Activated CD8-positive, alpha-beta memory T cell treated with anti-CD3 and anti-CD28 coated beads, Interleukin-2, amount 50 U/mL, for 1 hour (primary cell): ENCODE results near the gene NOTUM.

Experiments used
- DNase-seq: peaks from one replicate; pipeline ENCODE4 v3.0.0-alpha.2; 2020; ENCODE audit errors: extremely low read depth

NOTUM gene

DNA sequence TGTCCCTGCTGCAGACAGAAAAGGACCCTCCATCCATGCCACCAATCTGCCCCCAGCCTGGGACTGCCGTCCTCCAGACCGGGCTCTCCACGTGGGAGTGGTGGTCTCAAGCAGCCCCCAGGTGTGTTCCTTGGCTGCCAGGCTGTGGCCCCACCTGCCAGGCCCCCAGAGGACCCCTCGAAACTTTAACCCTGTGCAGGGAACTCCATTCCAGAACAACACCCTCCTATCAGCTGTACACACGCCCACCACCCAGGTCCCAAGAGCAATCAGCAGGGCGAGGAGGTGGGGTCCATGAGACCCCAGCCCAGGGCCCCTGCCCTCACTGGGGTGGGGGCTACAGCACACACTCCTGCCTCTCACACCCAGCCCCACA lies 25.3 kb downstream of the NOTUM start:
- DNase-seq: no peak

DNA sequence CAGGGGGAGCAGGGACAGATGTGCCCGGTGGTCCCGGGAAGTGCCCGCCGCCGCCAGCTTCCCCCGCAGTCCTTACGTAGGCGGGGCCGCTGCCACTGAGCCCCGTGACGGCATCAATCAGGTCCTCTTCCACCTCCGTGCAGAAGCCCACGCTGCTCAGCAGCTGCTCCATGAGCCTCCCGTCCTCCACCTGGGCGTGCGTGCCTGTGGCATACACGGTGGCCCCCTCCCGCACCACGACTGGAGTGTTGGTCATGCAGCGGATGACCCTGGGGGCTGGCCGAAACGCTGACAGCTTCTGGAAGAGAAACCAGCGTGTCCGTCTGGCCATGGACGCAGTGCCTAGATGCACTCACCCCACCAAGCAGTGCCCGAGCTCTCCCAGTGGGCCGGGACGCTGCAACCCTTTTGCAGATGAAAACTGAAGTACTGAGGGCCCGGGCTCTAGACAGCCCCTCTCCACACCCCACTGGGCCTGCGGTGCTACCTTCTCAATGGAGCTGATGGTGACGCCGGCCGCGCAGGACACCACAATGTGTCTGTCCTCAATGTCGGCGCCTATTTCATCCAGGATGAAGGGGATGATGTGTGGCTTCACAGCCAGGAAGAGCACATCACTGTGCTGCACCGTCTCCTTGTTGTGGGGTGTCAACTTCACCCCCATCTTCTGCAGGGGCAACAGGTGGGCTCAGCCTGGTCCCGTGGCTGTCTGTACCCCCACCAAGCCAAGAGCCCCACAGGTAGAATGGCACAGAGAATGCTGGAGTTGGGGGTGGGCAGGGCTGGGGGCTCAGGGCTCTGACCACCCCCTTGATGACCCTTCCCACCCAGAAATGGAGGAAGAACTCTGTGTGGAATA lies 25.9 kb downstream of the NOTUM start:
- DNase-seq: no peak

DNA sequence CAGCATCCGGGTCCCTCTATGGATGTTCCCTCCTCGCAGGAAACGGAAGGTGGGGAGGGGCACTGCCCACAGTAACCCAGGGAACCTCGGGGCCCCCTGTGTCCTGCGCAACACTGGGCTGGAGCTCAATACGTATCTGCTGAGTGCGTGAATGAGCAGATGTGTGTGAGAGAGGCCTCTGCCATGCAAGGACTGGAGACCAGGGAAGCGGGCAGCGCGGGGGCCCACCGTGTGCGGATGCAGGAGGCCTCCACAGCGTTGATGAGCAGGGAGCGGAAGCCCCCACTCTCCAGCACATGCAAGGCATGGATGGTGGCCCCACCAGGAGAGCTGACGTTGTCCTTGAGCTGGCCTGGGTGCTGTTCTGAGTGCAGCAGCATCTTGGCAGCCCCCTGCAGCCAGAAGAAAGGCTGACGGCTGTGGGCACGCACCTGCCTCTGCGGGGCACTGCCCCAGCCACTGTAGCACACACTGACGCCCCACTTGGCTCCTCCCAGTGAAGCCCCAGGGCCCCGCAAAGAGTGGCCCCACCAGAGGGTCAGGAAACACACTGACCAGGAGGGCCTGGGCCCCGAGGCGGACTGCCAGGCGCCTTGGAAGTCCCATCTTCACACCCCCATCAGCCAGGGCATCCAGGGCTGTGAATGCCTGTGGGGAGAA lies 26.8 kb downstream of the NOTUM start:
- no peak for DNase-seq

DNA sequence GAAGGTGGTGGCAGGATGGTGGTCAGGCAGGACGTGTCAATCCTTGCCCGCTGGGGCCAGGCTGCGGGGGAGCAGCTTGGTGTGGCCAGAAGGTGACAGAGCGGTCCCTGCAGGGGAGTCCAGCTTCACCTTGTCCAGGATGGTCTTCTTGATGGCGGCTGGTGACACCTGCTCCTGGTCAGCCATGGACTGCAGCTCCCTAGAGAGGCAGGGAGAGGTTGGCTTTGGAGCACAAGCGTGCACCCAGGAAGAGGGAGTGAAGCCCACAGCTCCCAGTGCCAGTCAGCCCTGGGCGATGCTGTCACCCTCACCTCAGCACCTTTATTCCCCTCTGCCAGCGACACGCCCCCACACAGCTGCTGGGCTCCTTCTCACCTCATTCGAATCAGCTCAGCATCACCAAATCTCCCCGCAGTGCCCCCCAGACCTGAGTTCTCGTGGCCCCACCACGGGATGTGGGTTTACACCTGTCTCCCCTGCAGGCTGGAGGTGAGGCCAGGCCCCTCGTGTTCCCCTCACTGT lies 27.7 kb downstream of the NOTUM start:
- no peak for DNase-seq

DNA sequence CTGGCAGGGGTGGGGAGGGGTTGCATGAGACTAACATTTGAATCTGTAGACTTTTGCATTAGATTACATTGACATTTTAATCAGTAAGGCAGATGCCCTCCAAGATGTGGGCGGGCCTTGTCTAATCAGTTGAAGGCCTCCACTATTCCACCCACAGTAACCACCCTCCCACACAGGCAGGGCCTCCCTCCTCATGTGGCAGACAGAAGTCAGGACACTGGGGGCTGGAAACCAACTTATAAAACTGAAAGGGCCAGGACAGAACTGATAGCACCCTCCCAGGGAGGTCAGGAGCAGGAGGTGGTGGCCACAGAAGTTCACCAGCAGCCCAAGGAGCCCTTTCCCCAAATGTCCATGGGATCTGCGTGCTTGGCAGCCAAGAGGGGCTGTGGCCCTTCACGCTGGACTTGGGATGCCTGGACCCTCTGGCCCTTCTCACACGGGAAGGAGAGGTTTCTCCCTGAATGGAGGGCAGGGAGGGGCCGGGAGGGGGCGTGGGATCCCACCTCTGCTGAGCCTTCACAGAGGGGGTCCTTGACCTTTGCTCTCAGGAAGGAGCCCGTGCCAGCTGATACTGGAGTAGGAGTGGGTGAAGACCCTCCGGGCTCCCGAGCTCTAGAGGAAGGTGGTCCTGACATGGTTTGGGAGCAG lies 28.5 kb downstream of the NOTUM start:
- DNase-seq: no peak

DNA sequence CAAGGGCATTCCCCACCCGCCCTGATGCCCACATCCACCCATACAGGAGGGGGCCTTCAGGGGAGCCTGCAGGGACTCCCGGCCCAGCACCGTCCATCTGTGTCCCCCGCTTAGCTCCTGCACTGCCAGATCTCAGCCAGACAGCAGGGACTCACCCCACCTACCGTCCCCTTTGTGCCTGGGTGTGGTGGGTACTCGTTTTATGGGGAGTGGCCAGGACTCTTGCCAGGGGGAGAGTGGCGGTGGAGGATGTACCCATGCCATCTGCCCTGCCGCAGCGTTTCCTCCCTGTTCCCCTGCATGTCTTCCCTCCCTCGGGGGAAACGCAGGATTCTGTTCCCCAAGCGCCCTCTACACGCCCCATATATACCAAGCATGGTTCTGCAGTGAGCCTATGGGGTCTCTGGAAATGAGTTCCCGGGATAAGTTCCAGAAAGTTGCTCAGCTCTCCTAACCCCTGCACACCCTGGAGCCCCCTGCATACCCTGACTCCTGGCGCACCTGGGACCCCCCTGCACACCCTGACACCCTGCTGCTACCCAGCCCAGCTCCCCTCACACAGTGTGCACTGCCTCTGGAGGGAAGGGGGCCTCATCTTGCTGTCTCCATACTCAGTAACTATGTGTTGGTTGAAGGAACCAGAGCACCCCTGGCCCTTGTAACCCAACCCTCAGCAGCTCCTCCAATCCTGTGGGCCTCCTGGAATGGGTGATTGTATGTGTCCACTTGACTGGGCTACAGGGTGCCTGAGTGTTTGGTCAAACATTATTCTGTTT lies 29.2 kb downstream of the NOTUM start:
- no peak for DNase-seq

DNA sequence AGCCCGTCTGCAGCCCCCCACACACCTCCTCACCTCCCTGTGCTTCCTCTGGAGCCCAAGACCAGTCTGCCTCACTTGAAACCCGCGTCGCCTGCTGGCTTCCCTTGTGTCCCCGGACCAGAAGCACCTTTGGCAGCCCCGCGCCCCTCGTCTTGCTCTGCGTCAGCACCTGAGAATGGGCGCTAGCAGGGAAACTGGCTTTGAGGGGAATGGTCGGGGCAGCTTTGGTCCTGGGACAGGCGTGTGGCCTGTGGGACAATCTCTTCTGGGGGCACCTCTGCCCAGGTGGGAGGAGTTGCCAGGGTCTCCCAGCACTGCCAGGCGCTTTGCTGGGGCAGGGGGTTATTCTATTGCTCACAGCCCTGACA lies 29.8 kb downstream of the NOTUM start:
- DNase-seq: no peak

DNA sequence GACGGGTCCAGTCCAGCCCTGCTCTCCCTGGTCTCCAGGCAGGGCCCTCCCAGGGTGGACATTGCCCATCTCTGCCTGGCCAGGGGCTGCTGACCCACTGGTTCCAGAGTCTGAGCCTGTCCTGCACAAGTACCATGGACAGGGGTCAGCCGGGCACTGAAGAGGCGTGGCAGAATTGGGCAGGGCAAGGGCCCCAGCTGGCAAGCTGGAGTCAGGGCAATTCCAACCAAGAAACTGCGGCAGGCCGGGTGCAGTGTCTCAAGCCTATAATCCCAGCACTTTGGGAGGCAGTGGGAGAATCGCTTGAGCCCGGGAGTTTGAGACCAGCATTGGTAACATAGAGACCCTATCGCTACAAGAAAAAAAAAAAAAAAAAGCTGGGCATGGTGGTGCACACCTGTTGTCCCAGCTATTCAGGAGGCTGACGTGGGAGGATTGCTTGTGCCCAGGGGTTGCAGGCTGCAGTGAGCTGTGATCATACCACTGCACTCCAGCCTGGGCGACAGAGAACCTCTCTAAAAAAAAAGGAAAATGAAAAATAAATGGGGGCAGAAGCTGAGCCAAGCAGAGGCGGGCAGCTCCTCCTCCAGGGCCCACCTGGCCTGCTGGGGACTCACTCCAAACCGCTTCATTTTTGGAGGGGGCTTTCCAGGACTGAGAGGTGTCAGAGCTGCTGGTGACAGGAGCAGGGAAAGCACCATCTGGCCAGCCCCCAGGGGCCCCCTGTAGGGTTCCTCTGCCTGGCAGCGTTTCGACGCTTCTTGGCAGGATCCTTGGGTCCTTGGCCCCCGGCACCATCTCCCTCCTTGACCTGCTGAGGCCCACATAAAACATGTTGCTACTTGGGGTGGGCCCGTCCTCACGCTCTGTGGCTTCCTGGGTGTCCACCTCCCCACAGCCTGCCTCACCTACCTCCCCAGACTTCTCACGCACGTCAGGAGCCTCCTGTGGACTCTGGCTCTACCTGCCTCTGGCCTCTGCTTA lies 30.6 kb downstream of the NOTUM start:
- no peak for DNase-seq

DNA sequence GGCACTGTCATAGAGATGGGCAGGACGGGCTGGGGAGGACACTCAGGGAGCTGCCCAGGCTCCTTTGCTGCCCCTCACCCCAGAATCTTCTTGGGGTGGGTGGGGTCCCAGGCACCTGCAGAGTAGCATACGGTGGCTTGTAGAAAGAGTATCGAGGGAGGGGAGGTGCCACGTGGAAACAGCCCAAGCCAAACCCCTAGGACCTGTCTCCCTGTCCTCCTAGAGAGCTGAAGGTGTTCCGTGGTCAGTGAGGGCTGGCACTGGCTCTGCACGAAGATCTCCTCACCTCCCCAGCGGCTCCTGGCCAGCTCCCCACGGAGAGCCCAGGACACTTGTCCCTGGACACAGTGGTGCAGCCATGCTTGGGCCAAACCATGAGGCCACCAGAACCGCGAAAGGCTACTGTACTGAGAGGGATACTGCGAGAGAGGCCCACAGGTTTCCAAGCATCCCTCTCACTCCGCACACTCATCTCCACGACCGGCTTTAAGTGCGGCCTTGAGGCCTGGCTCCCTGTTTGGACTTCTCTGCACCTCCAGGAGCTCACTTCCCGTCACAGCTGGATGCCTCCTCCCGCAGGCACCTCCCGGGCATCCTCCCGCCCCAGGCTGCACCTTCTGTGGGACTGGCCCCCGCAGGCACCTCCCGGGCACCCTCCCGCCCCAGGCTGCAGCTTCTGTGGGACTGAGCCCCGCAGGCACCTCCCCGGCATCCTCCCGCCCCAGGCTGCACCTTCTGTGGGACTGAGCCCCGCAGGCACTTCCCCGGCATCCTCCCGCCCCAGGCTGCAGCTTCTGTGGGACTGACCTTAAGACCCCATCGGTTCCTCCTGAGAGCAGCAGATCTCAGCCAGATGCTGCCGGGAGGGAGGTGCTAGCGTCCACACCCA lies 31.5 kb downstream of the NOTUM start:
- no peak for DNase-seq

DNA sequence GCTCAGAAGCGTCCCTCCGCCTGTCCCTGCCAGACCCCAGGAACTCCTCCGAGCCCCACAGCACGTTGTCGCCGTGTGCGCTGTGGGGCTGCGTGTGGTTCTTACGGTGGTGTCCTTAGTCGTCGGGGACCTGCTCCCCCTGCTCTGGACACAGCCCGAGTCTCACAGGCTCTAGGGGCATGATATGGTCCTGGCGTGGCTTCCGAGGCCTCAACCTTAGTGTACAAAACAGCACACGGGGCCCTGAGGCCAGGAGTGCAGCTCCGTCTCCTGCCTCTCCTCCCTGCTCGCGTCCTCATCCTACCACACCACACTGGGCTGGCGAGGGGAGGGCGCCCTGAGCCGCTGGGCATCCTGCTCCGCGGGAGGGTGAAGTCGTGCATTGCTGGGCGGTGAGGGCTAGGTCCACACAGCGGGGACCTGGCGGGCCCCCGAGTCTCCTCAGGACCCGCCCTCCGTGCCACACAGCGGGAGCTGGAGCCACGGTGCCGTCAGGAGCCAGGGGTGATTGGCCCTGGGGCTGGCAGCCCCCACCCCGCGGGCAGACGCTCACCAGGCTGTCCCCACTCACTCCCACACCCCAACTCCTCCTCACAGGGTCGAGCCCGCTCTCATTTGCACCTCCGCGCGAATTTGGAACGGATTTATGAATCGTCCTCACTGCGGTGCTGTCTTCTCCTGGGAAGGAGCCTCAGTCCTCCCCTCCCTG lies 32.3 kb downstream of the NOTUM start:
- no peak for DNase-seq

DNA sequence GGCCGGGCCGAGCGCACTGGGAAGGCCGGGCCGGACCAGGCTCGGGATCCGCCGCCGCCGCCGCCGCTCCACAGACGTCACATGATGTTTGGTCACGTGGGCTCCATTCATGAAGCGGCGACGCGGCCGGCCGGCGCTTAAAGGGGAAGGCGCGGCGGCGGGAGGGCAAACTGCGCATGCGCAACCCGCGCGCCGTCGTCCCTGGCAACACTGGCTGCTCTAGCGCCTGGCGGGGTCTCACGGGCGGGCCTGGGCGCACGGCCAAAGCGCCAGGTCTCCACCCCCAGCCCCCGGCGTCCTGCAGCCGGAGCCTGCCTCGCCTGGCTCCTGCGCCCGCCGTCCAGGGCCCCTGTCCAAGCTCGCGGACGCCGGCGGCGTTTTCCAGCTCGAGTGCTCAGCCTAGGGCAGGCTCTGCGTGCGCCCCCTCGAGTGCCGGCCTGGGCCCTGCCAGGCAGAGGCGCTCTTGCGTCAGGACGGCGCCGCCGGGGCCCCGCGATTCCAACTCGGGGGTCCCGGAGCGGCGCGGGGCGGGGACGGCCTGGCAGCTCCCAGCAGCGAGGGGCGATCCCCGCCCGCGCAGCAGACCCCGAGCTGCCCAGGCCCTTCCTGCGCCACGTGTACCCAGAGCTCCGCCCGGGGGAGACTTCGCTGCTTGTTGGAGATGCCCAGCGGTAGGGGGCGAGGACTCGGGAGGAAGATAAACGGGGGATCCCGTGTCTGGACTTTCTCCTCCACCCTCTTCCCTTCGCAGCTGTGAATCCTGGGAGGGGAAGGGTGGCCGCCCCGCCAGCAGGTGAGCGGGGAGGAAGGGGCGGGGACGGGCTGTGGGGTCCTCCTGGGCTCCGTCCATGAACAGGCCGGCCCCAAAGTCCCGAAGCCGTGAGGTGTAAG lies 33.1 kb downstream of the NOTUM start, which contains the start of gene MAFG:
TSS of gene MAFG (minus strand) at position 83 of the 891 bp plus-strand sequence. CDS start 4,550 bp downstream, outside the sequence.
- peak; percentile 69 for DNase-seq

DNA sequence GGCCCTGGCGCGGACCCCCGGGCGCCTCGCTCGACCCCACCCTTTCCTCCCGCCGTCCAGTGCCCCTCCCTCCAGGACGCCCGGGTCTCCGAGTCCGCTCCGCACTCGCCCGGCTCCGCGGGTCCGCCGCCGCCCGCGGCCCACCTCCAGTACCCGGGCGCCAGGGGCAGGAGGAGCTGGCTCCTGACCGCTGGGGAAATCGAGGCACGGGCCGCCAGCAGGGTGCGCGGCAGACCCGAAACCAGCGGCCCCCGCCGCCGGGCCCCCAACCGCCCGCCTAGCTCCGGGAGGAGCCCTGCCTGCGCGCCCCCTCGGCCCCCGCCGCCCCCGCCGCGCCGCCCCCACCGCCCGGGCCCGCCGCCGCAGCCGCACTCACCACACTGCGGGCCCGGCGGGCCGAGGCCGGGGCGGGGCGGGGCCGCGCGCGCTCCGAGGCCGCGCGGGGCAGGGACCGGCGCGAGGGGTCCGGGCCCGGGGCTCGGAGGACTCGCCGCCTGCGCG lies 33.8 kb downstream of the NOTUM start:
- no peak for DNase-seq

DNA sequence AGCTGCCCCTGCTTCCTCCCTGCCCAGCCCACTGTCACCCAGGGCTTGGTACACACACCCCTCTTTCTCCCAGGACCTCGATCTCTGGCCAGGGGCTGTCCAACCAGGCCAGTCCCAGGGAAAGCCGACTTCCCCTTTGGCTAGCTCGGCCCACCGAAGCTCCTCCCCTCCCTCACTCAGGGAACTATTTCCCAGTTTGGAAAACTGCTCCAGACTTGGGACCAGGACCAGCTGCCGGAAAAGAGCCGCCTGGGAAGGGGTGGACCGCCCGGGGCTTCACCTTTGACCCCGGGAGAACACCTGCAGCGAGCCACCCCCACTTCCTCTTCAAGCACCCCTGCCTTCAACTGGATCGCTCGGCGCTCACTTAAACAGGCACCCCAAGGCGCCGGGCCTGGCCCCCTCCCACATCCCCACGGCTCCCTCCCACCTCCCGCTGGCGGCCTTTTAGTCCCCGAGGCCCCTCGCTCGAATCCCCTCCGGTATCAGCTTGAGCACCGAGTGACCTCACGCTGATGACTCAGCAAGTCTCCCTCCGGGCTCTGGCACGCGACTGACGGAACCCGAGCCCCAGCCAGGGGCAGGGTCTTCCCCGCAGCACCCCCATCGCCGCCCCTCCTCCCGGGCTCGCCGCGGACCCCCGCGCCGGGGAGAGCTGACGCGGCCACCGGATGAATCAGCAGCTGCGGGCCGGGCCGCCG lies 34.4 kb downstream of the NOTUM start:
- DNase-seq: no peak

DNA sequence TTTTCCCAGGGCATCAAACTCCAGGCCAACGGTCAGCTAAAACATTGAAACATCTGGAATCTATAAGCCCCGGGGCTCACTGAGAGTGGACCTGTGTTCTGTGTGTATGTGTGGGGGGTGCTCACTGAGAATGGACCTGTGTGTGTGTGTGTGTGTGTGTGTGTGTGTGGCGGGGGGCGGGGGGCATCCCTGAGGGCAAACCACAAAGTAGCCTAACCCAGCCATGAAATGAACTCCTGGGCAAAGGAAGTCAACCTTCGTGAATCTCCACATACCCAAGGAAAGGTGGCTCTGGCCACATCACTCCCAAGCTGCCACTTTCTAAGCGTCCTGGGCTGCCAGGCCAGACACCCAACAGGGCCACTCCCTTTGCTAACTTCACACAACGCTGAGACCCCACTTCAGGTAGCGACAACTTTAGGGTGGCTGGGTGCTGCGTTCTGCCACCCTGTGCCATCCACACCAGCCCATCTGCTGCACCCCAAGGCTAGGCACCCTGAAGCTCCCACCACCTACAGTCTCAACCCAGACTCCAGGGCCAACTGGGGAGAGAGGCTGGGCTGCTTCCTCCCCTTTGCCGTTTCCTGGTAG lies 35.0 kb downstream of the NOTUM start:
- no peak for DNase-seq

DNA sequence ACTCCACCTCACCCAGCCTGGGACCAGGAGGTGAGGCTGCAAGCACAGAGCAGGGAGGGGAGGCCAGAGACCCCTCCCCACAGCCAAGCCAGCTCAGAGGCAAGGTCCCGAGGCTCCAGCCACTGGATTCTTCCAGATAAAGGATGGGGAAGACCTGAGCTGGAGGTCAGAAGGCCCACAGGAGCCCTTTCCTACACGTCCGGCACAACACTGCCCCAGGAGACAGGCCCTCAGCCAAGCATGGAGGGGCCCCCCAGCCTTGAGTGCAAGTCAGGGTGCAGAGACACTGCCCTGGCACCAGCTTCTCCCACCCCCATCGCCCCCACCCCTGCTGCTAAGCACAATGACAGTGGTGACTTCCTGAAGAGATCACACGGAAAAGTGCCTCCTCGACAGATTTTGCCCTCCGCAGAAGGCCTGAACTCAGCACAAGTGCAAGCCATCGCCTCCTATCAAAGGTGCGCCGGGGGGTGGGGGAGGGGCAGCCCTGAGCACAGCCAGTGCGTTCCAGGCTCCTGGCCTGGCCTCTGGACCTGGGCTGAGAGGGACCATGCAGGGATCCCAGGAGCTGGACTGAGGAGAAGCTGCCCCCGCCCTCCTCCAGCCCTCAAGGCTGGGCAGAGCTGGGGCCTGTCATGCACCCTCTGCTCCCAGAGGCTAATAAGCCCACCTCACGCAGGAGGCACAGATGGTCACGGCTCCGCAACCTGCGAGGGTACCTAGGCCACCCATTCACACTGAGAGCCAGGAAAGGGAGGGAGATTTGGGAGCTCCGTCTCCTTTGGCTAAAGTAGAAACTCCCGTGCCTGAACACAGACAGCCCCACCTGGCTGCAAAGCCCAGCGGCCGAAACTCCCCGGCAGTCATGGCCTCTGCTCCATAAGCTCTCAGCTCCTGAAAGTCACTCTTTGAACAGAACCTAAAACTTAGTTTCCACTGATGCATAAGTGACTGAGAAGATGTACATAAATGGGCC lies 36.1 kb downstream of the NOTUM start:
- DNase-seq: no peak
